AG04450 (cell line): Measurements from ENCODE around the gene TUBB2A. TPM values are rescaled to one million over a fixed set of nuclear protein-coding genes. Genes with fewer than 3 reads are reported as not detected.

ENCODE experiments used
- CTCF ChIA-PET: fragments of 300-600, 350-600 bp; formaldehyde crosslinking; extraction: SDS; loops from one replicate; lab custom pipeline; 2022; ENCODE audit warnings: antibody characterized with exemption, inconsistent platforms; lab: Charles Lee
- POLR2A ChIA-PET: fragments of 350-600 bp; formaldehyde crosslinking; extraction: SDS; loops from one replicate; lab custom pipeline; 2021; ENCODE audit warnings: antibody characterized with exemption, inconsistent platforms; lab: Yijun Ruan, JAX
- DNase-seq: peaks from one replicate; pipeline ENCODE4 v3.0.0-alpha.2; 2011; ENCODE audit warnings: low read depth, low spot score
- H3K27ac ChIP-seq: one replicate; pipeline ENCODE4 v1.5.1; 2012; ENCODE audit warnings: low read depth, low read length, control low read depth
- H3K27me3 ChIP-seq: one replicate; pipeline ENCODE4 v1.6.0; 2012; ENCODE audit warnings: low read length; ENCODE audit not compliant: control insufficient read depth, insufficient read depth
- H3K4me3 ChIP-seq: 2 replicates; pipeline ENCODE4 v1.5.1; 2011; ENCODE audit warnings: mild to moderate bottlenecking, low read depth, low read length, control low read depth
- H3K9me3 ChIP-seq: 2 replicates; pipeline ENCODE4 v1.5.1; 2012; ENCODE audit warnings: low read length; ENCODE audit not compliant: control insufficient read depth, insufficient read depth
- polyA plus RNA-seq: library from polyadenylated mRNA; depleted of rRNA; stranded (reverse); fragments of >200 nt; gene quantifications from 2 replicates; pipeline ENCODE4 v1.2.3, GENCODE V29; 2011
- TF ChIP-seq, protein P1 (sequence below): IDR thresholded peaks from 2 replicates; pipeline ENCODE4 v1.5.1; 2011; ENCODE audit warnings: low read depth, low read length, control low read depth, inconsistent platforms

Gene TUBB2A
- polyA plus RNA-seq, 1 experiment = 111 TPM

GRCh38 chr6:3136292-3137011 is 20.9 kb downstream of the TUBB2A start:
- Histone ChIP-seq H3K4me3 (no peak overlapping the region), H3K27me3 (no peaks in the 10 kb centered on the region), H3K9me3 (no peaks in the 10 kb centered on the region; the same call in 1 of the 2 replicates), H3K27ac (no peak overlapping the region)
- CTCF ChIA-PET = interaction anchor here (0.8 to 1.3 kb wide), 3 partner anchors 9 to 115 kb away, joined by 3 to 7 read pairs (median 3); no protein-coding TSS in a partner anchor
- TF ChIP-seq, protein P1, sequence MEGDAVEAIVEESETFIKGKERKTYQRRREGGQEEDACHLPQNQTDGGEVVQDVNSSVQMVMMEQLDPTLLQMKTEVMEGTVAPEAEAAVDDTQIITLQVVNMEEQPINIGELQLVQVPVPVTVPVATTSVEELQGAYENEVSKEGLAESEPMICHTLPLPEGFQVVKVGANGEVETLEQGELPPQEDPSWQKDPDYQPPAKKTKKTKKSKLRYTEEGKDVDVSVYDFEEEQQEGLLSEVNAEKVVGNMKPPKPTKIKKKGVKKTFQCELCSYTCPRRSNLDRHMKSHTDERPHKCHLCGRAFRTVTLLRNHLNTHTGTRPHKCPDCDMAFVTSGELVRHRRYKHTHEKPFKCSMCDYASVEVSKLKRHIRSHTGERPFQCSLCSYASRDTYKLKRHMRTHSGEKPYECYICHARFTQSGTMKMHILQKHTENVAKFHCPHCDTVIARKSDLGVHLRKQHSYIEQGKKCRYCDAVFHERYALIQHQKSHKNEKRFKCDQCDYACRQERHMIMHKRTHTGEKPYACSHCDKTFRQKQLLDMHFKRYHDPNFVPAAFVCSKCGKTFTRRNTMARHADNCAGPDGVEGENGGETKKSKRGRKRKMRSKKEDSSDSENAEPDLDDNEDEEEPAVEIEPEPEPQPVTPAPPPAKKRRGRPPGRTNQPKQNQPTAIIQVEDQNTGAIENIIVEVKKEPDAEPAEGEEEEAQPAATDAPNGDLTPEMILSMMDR = no peak
- POLR2A ChIA-PET = no interaction called here
- no peak for DNase-seq

DNA sequence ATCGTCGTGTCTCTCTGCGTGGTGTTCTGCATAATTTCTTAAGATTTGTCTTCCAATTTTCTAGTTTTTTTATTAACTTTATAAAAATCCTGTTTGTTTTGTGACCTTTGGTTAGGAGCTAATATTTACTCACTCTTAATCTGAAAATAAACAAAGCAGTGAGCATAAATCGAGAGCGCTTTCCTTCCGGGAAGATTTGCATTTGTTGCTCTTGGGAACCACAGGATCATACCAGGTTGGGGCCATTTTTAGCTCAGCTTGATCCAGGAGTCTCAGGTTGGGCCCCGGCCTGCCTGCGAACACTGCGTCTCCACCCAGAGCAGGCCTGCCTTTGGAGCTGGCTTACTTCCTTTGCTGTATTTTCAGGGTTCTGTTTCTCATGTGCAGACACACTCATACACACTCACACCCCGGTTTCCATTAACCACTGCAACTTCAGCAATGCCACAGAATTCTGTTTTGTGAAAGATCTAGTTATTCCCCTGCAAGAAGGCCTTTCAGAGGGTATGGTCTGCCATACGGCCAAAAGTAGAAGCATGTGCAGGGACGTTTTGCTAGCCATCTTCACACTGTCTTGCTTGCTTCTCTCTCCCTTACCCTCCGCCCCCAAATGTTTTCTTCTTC is 21.6 kb downstream of the TUBB2A start:
- H3K27ac ChIP-seq = no peak overlapping the region
- no peaks in the 10 kb centered on the region; the same call in 1 of the 2 replicates for H3K9me3 ChIP-seq

GRCh38 chr6:3133515-3133914 is 23.8 kb downstream of the TUBB2A start:
- Histone ChIP-seq H3K4me3 (no peak overlapping the region), H3K27ac (no peak overlapping the region), H3K27me3 (no peaks in the 10 kb centered on the region), H3K9me3 (no peaks in the 10 kb centered on the region; the same call in 1 of the 2 replicates)
- no peak for DNase-seq
- ChIA-PET CTCF (interaction anchor here (0.5 to 0.9 kb wide), 2 partner anchors 118 to 146 kb away, joined by 3 read pairs; no protein-coding TSS in a partner anchor), POLR2A (interaction anchor here (0.6 kb wide), 1 partner anchor 696 kb away, joined by 5 read pairs; no protein-coding TSS in a partner anchor)
- TF ChIP-seq, protein P1 = no peak

More for the DNA sequence above, 21.6 kb downstream of the TUBB2A start:
- no peak for DNase-seq
- ChIA-PET POLR2A (no interaction called here), CTCF (interaction anchor here (0.6 to 1.3 kb wide), 5 partner anchors 9 to 27 kb away, joined by 3 to 7 read pairs (median 4); no protein-coding TSS in a partner anchor)
- no peak overlapping the region for H3K4me3 ChIP-seq
- H3K27me3 ChIP-seq = no peaks in the 10 kb centered on the region
- TF ChIP-seq, protein P1 = no peak

- no peak overlapping the region for H3K4me3 ChIP-seq
- no peak for DNase-seq
- TF ChIP-seq, protein P1 = no peak
- ChIA-PET CTCF (interaction anchor here (7.0 kb wide), 1 partner anchor 118 kb away, joined by 119 read pairs; no protein-coding TSS in a partner anchor), POLR2A (no interaction called here)
- H3K27me3 ChIP-seq = no peaks in the 10 kb centered on the region
- no peak overlapping the region for H3K27ac ChIP-seq
- no peaks in the 10 kb centered on the region; the same call in 1 of the 2 replicates for H3K9me3 ChIP-seq
These were observed 25.6 kb downstream of the TUBB2A start for GRCh38 chr6:3131695-3132094.
